ENCODE data around the gene DOCK4. TPM values are rescaled to one million over a fixed set of nuclear protein-coding genes. Genes with fewer than 3 reads are reported as not detected.

Gene DOCK4
- total RNA-seq, 3 donors from 2014 or later: 31.7 to 43.3 (median 41.9) TPM

GRCh38 chr7:111980725-111981124 is 225.5 kb downstream of the DOCK4 start:
- TF ChIP-seq POLR2A (IDR thresholded peaks at IDR 0.05) (no peak), POLR2AphosphoS5 (IDR thresholded peaks at IDR 0.05) (no peak), CTCF (IDR thresholded peaks at IDR 0.05) (no peak)
- no peak for DNase-seq (ENCODE audit: low spot score in 2 of 2)
- intact Hi-C loops (cut with DNase I; ENCODE audit: low total_unique reads): no loop called here
- no peaks in the 10 kb centered on the region for H3K9me3 ChIP-seq
- no peaks in the 10 kb centered on the region for H3K27me3 ChIP-seq
- no peaks in the 10 kb centered on the region for H3K36me3 ChIP-seq
- H3K4me1 ChIP-seq: no peaks in the 10 kb centered on the region
- H3K4me3 ChIP-seq: no peak overlapping the region
- H3K27ac ChIP-seq: no peak overlapping the region

- DNase-seq (ENCODE audit: low spot score in 2 of 2): no peak
- no peaks in the 10 kb centered on the region for H3K36me3 ChIP-seq
- intact Hi-C loops (cut with DNase I; ENCODE audit: low total_unique reads): no loop called here
- no peaks in the 10 kb centered on the region for H3K27me3 ChIP-seq
- TF ChIP-seq POLR2A (IDR thresholded peaks at IDR 0.05): no peak
- TF ChIP-seq POLR2AphosphoS5 (IDR thresholded peaks at IDR 0.05): no peak
- no peak for TF ChIP-seq CTCF (IDR thresholded peaks at IDR 0.05)
- H3K27ac ChIP-seq: no peak overlapping the region
- no peaks in the 10 kb centered on the region for H3K9me3 ChIP-seq
- H3K4me1 ChIP-seq: no peaks in the 10 kb centered on the region
- no peak overlapping the region for H3K4me3 ChIP-seq
These were observed 230.9 kb downstream of the DOCK4 start for GRCh38 chr7:111975346-111975745.

GRCh38 chr7:111960984-111961383 is 245.2 kb downstream of the DOCK4 start:
- TF ChIP-seq CTCF (IDR thresholded peaks at IDR 0.05): no peak
- TF ChIP-seq POLR2AphosphoS5 (IDR thresholded peaks at IDR 0.05): no peak
- Histone ChIP-seq H3K27ac (no peak overlapping the region), H3K36me3 (no peaks in the 10 kb centered on the region), H3K9me3 (no peaks in the 10 kb centered on the region), H3K4me1 (no peaks in the 10 kb centered on the region), H3K4me3 (no peak overlapping the region), H3K27me3 (no peaks in the 10 kb centered on the region)
- intact Hi-C loops (cut with DNase I; ENCODE audit: low total_unique reads): no loop called here
- DNase-seq (ENCODE audit: low spot score in 2 of 2): no peak

- Histone ChIP-seq H3K4me1 (no peaks in the 10 kb centered on the region), H3K27me3 (no peaks in the 10 kb centered on the region), H3K9me3 (no peaks in the 10 kb centered on the region), H3K36me3 (no peaks in the 10 kb centered on the region), H3K4me3 (no peak overlapping the region), H3K27ac (no peak overlapping the region)
- TF ChIP-seq POLR2AphosphoS5 (IDR thresholded peaks at IDR 0.05): no peak
- no peak for TF ChIP-seq CTCF (IDR thresholded peaks at IDR 0.05)
- TF ChIP-seq POLR2A (IDR thresholded peaks at IDR 0.05): no peak
- intact Hi-C loops (cut with DNase I; ENCODE audit: low total_unique reads): no loop called here
- no peak for DNase-seq (ENCODE audit: low spot score in 2 of 2)
These were observed 247.3 kb downstream of the DOCK4 start for GRCh38 chr7:111958896-111959295.

- no peaks in the 10 kb centered on the region for H3K9me3 ChIP-seq
- H3K36me3 ChIP-seq: no peaks in the 10 kb centered on the region
- intact Hi-C loops (cut with DNase I; ENCODE audit: low total_unique reads): no loop called here
- no peak for TF ChIP-seq CTCF (IDR thresholded peaks at IDR 0.05)
- TF ChIP-seq POLR2AphosphoS5 (IDR thresholded peaks at IDR 0.05): no peak
- TF ChIP-seq POLR2A (IDR thresholded peaks at IDR 0.05): no peak
- no peaks in the 10 kb centered on the region for H3K4me1 ChIP-seq
- H3K4me3 ChIP-seq: no peak overlapping the region
- H3K27ac ChIP-seq: no peak overlapping the region
- no peak for DNase-seq (ENCODE audit: low spot score in 2 of 2)
- H3K27me3 ChIP-seq: no peaks in the 10 kb centered on the region
These were observed 247.8 kb downstream of the DOCK4 start for GRCh38 chr7:111958431-111958830.
